Ureter (tissue), 1 donor: ENCODE results near the gene EPHA4. TPM values are rescaled to one million over a fixed set of nuclear protein-coding genes. Genes with fewer than 3 reads are reported as not detected.

Source experiments
- DNase-seq: peaks from one replicate; pipeline ENCODE4 v3.0.0-alpha.2; 2020; ENCODE audit warnings: low spot score
- total RNA-seq: library from RNA; stranded (reverse); gene quantifications from one replicate; pipeline ENCODE4 v1.2.4, GENCODE V29; 2023
- donor health status: DM: yes; HTN: yes; CAD: no.

EPHA4 gene
- total RNA-seq, 1 donor from 2014 or later = 32.6 TPM

DNA sequence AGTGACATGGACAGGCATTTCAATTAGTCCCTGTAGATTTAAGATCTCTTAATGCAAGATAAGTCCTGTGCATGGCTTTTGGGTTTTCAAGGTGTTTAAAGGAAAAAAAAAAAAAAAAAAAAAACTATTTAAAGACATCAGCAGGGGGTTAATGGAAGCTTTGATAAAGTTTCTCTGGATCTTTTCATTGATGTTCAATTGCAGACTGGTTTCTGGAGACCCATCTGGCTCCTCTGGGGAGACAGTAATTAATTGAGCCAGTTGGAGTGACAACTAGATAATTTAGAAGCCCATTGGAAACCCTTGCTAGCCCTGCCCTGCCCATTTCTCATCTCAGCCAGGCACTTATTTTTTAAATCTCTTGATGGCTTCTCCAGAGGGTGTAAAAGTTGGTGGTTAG, 98.7 kb downstream of the EPHA4 start:
- DNase-seq = no peak

DNA sequence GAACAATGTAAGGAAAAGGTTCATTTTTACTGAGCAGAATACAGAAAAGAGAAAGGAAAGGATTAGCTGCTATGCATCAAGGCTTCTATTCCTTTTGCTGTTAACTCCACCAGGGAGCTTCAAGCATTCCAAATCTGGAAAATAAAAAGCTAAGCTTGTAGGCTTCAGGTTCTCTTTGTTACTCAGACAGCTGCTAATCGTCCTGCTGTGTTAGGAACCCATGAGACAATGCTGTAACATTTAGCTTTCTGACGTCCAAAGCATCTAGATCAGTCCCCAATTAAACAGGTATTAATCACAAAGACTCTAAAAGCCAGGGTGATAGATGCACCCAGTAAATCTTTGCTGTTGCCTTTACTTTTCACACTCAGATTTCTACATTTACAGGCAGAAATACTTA, 103.8 kb downstream of the EPHA4 start:
- no peak for DNase-seq

DNA sequence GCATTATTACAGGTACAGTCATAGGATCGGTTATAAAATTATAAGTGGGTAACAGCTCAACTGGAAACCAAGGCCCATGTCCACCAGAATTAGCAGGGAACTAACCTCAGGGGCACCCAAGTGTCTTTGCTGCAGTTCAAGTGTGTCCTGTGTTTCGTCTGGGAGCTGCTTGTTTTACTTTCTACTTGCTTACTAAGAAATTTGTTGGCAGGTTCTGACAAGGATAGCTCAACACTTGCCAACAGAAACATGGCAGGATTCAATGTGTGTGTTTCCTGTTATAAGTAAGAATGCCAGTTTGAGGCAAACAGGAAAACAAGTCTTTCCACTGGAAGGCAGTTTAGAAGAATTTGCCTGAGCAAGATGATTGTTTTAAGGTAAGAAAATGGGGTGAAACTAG, 104.5 kb downstream of the EPHA4 start:
- DNase-seq = no peak

DNA sequence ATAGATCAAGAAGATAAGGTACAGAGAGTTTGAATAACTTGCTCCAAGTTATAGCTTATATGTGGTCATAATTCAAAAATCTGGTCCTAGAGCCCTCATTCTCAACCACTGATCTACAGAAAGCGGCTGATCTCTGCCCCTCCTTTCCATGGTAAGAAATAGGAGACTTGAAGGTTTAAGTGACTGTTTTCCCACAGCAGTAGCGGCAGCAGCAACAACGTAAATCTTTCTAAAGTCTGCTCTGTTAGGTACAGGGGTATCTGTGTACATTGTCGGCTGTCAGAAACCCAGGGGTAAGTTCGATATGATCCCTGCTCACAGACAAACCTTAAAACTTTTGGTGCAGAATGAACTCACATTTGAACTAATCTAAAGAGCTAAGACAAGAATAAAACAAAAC, 105.4 kb downstream of the EPHA4 start:
- no peak for DNase-seq

DNA sequence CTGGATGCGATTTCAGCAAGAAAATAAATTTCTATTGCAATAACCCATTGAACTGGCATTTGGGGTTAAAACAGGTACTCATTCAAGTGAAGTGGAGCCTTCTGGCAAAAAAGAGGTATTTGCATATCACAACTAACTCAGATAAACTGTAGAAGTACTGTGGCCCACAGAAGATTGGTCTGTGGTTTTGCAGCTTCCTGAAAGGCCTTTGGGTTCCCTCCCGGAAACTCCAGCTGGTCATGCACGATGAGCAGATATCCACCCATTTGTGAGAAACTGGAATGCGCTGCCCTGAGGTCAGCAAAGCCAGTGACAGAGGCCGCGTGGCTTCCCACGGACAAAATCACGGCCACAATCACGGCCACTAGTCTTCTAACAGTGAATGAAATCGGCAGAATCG, 106.3 kb downstream of the EPHA4 start:
- DNase-seq = no peak

DNA sequence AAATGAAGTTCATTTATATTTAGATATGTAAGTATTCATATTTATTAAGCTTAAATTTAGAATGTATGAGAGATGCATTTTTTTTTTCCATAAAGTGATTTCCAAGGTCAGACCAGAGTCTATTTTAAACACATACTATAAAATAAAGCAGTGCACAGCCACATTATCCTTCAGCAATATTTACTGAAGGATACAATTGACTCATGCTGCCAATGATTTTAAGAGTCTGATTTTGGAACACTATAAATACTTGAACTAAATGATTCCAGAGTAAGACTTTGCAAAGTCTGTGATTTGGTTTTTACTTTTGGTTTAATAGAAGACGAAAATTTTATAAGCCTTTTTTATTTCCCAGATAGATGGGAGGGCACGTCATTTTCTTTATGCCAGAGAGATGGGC, 107.1 kb downstream of the EPHA4 start:
- DNase-seq = no peak

DNA sequence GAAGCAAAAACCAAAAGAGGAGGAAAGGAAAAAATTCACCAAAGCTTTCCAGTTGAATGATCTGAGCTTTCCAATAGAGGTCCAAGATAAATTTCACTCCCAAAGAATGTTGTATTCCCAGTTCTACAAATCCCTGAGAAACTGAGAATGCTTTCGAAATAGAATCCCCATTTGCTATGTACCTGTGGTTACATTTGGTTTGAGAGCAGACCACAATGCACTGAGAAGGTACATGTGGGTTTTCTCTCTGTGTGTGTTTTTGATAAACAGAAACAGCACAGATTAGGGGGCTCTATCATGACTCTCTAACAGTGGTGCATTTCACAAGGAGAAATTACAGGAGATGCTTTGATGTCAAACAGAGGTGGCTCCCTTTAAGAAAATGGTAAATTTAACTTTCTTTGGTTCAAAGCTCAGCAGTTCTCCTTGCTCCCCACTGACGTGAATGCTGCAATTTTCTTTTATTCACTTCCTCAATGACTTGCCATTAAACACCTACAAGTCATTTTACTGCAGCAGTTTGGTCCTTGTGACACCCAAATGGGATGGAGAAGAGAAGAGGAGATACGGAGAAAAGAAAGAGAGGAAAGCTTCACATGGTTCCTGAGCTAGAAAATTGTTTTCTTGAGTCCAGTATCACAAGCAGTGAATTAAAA, 108.7 kb downstream of the EPHA4 start:
- no peak for DNase-seq

DNA sequence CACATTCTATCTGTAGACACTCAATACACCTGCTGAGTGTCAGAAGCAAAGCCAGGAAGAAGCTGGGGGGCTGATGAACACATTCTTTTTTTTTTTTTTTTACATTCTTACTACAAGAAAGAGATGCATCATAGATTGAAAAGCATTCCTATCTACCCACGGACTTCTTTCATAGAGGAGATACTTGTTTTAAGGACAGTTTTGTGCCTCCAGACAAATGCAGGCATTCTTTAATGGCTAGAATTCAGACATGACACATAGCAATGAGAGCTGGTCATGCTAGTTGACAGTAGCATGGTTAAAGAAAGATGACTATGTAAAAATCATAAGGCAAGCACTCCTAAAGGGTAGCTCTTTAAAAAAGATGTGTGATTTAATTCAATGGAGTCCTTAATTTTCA, 110.2 kb downstream of the EPHA4 start:
- no peak for DNase-seq

DNA sequence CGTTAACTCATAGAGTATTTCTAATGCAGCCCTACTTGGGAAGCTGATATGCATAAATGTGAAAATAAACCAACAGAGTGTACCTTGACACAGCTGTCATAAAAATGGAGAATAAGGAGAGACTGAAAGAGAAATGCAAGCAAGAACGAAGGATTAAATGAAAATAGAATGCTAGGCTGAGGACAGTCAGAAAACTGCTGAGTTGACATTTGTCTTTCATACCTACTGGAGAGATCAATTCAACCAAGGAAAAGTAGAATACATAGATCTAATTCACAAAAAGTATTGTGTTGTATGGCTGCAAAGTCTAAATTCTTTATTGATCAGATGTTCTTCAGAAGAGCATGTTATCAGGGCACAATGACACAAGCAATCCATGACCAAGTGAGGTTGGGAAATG, 112.0 kb downstream of the EPHA4 start:
- no peak for DNase-seq

DNA sequence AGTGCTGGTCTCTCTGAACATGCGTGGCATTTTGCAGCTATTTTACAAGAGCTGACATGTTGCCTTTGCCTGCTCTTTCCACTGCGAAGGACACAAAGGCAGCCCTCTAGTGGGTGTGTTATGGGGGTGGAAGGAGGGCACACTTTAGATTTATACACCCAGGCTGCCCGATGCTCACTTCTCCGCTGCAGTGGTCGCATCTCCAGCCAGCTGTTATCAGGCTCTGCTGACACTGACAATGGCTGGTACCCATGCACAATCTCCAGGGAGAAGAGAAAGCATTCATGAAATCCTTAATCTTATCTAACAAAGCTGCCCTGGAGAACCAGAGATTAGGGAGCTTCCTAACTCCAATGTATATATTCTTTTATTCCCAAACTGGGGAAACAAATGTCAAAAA, 113.5 kb downstream of the EPHA4 start:
- DNase-seq = no peak

DNA sequence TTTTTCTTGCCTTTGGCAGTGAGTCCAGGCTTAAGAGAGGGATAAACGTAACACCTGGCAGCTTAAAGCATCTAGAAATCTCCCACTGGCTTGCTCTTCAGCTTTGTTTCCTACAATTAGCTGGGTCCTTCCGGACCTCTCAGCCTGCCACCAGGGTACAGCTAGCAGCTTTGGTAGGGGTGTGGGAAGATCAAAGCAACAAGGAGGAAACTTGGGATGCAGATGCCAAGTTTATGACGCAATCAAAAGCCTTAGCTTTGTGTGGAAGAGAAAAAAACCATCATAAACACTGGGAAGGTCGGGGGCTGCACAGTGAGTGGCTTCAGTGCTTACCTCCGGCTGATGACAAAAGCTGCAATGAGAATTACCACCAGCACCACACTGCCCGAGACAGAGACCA, 116.9 kb downstream of the EPHA4 start:
- DNase-seq = no peak

DNA sequence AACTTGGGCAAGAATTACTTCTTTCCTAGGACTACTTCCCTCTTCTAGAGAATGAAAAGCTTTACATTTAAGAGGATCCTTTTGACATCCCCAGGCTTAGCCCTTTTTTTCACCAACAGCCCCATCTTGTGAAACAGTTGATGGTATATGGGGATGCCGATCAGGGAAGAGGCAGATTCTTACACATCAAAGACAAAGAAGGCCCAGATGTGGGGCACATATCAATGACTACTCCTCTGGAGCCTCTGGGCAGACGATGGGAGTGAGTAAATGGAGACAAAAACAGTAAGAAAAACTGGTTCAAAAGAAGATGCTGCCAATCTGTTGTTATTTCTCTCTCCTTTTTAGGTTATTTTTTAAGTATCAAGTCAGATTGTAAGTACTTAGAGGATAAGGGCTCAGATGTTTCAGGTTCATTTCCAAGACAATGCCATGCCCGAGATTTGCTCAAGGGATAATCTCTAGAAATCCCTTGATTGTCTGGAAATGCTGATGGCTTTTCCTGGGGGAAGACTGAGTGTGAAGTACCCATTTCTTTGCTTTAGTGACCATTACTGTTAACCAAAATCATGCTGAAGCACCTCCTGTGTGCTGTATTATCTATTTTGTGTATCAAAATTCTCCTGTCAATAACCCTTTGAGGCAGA, 117.5 kb downstream of the EPHA4 start:
- DNase-seq = no peak

DNA sequence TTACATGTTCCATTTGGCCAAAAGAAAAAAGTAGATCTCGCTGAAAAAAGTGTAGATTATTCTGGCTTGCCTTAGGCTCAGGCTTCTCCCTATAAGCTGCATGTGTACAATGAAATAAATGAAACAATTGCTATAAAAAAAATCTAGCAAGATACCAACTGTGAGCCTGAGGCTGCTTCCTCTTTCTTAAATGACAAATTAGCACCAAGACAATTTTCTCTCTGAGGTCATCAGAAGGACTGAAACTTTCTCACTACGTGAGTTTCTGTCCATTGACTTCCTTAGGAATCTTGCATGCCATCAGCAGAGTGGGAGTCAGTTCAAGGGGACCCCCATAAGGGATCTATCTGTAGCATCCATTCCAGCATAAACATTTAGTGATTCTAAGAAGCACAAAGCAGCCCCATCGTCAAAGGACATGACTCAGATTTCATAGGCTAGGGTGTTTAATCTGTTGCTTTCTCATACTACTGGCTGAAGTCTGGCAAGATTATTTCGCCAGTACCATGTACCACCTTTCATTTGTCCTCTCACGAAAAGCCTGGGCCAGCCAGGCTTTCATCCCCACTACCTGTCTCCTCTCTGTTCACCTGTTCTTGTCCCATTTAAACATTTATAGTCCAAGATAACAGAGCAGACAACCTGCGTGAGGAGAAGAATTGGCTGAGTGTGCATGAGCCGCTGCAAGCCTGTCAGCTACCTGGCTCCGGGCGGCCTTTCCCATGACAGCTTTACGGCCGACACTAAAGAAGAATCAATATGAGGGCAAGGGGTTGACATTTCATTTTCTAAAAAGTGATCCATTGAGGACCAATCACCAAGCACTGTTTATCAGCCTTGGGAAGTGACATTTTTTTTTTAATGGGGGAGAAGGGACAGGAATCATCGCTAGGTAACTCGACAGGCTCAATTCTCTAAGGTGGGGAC, 120.0 kb downstream of the EPHA4 start:
- no peak for DNase-seq

DNA sequence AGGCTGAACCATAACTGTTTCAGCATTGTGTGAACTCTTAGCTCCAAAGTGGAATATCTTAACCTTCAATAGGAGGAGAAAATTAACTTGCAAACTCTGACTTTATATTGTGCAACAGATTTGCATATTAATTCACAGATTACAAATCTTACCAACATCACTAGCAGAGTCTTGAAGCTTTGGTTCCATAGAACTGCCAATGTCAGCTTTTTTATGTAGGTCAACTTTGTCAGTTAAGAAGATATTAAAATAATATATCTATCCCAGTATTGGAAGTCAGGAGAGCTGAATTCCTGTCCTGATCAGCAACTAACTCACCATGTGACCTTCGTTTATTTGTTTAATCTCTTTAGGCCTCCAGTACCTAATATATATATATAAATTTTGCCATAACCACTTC, 121.8 kb downstream of the EPHA4 start:
- DNase-seq = no peak

DNA sequence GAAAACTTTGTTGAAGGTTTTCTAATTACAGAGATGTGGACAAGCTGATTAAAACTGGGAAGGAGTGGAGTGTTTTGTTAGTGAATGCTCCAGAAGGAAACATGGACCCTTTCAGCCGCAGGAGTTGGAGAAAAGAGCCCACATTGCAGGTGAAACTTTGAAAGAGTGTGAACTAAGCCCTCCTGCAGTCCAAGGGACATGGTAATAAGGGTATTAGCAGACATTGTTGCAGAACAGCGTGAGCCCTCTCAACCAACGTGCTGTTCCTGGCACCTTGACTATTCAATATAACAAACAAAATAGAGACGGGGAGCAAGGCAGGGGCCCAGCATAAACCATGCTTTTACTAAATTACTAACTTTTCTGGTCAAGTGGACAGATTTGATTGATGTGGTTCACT, 122.7 kb downstream of the EPHA4 start:
- DNase-seq = no peak

DNA sequence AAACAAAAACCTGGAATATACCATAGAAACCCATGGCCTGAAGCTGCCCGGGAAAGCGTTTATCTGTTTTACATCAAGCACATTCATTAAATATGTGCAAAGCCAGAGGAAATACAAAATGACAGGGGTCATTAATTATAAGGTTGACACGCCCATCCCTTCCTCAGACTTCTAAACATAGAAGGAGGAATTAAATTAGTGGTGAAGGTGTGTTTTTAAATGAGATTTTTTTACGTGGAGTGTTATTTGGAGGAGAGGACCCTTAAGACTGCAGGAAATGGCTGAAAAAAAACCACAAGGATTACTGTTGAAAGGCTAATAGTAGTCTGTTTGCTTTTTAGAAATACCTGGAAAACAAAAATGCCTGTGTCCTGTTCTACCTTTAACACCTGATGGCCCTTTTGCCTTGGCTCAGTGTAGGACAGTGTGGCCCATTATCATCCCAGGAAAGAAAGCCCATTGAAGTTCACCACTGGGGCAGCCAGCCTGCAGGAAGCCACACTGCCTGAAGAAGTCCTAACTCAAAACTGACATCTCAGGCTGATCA, 123.2 kb downstream of the EPHA4 start:
- DNase-seq = no peak

DNA sequence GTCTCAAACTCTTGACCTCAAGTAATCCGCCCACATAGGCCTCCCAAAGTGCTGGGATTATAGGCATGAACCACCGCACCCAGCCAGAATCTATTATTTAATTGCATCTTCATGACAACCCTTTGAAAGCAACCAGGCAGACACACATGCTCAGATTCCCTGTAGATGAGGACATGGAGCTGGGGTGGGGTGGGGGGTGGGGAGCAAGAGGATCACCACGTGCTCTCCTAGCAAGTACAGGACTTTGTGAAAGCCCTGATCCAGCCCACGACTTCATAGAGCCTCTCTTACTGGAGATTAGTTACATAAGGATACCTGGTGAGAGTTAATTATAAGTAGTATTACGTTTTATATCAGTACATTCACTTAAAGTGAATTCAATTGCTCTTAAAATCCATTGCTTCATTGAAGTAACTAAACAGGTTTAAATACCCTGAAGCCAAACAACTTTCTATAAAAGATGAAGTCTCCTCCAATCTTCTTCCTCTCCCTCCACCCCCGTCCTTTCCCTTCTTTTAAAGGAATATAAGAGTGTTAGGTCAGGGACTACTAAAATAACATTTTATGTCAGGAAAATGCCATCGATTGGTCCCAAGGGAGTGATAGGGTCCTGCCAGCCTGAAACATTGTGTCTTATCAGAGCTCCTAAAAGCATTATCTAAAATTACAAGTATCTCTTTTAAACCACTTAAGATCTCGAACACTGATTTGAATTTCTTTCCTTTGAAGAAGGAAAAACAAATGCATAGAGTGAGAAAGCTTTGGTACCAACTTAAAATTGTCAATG, 123.9 kb downstream of the EPHA4 start:
- DNase-seq = no peak

DNA sequence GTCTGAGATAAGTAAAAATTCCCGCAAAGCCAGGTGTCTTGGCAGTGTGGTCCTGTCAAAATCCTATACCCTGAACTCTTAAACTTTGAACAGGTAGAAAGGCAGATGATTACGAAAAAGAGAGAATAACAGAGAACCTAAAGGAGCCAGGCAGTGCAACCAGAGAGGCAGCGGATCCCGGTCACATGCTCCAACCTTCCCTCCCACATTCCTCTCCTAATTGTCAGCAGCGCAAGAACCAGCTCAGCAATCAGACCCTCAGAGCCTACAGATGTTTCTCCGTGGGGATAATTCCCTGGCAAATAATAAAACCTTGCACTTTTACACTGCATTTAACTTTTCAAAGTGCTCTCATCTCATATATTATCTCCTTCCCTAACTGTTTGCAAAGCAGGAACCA, 124.8 kb downstream of the EPHA4 start:
- no peak for DNase-seq

DNA sequence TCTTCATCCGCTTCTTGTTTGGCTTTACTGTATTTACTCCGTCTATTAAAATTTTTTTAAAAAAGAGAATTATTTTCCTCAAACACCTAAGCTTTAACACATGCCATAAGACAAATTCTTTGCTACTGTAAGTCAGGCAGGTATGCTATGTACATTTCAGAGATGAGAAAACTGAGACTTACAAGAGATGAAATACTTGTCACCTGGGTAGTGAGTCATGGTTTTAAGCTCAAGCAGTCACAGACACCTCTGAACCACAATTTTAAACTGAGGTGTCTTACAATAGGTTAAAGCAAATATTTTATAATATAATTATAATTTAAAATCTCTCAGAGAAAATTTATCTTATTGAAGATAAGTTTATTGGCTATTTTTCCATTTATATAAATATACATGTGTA, 126.0 kb downstream of the EPHA4 start:
- DNase-seq = no peak

DNA sequence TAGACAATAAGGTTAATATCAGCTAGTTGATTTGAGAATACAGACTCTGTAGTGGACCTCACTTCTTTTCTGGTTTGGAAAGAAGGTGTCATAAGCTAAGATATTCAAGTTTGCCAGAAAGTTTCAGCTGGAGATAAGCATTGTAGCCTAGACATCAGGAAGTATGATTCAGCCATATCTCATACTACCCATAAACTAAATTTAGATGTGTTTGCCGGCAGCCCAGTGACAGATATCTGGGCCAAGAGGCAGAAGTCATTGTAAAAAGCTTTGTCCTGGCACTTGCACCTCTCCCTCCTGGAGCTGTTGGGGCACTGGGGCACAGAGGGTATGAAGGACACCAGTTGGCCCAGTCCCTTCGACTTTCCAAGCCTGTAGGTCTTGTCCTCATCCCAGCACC, 128.0 kb downstream of the EPHA4 start:
- DNase-seq = no peak

DNA sequence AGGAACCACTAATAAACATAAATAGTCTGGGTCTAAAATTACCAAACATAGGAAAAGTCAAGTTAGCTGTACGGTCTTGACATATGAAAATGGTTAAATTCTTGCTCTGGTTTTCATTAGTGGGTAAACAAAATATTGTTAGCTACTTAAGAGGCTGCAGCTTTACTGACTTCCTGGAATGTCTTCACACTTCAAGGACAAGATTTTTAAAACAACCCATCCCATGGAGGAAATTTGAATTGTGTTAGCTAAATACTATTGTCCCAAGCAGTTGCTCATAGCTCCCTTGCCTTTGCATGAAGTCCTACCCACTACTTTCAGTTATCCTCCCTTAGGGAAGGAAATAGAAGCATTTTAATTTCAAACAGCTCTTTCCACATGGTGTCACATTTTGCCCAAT, 128.5 kb downstream of the EPHA4 start:
- no peak for DNase-seq

DNA sequence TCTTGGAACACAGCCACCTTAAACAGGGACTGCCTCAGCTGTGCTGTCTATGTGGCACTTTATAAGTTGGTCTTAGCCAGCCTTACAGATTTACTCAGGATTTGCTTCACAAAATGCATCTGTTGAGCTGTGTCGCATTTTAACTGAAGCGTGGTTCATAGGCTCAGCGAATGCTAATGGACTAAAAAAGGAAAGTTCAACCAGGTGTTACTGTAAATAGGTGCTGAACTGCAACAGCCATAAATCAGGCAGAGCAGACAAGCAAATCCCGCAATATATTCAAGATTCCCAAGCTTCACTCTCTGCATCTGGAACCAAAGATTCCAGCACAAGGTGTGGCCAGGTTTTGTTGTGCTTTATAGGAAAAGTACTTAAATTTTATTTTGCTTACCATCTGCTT, 130.0 kb downstream of the EPHA4 start:
- DNase-seq = no peak
